ENCODE results near the gene PPP6R1.
"Not testable (repeated sequence)": the region's sequence is repeated elsewhere in the genome, so short reads cannot be mapped to it uniquely, and the experiment has no call there.

DNA sequence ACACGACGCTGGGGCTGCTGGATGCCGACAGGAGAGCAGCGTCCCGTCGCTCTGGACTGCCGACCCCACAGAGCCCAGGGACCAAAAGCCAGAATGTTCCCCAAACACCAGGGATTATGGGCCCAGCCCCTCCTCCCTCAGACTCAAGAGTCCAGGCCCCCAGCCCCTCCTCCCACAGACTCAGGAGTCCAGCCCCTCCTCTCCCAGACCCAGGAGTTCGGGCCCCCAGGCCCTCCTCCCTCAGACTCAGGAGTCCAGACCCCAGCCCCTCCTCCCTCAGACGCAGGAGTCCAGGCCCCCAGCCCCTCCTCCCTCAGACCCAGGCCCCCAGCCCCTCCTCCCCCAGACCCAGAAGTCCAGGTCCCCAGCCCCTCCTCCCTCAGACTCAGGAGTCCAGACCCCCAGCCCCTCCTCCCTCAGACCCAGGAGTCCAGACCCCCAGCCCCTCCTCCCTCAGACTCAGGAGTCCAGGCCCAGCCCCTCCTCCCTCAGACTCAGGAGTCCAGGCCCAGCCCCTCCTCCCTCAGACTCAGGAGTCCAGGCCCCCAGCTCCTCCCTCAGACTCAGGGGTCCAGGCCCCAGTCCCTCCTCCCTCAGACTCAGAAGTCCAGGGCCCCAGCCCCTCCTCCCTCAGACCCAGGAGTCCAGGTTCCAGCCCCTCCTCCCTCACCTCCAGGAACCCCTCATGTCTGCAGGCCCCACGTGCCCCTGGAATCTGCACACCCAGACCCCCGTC, 34.0 kb downstream of the PPP6R1 start:
- TF ChIP-seq, protein P1, sequence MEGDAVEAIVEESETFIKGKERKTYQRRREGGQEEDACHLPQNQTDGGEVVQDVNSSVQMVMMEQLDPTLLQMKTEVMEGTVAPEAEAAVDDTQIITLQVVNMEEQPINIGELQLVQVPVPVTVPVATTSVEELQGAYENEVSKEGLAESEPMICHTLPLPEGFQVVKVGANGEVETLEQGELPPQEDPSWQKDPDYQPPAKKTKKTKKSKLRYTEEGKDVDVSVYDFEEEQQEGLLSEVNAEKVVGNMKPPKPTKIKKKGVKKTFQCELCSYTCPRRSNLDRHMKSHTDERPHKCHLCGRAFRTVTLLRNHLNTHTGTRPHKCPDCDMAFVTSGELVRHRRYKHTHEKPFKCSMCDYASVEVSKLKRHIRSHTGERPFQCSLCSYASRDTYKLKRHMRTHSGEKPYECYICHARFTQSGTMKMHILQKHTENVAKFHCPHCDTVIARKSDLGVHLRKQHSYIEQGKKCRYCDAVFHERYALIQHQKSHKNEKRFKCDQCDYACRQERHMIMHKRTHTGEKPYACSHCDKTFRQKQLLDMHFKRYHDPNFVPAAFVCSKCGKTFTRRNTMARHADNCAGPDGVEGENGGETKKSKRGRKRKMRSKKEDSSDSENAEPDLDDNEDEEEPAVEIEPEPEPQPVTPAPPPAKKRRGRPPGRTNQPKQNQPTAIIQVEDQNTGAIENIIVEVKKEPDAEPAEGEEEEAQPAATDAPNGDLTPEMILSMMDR (conservative IDR thresholded peaks at IDR 0.05 in 1 of 2, IDR thresholded peaks at IDR 0.05 in 1 of 2; ENCODE audit: low read depth in 1 of 2, low read length in 2 of 2): not testable (repeated sequence)
- not testable (repeated sequence) for TF ChIP-seq EZH2 (IDR thresholded peaks at IDR 0.05; ENCODE audit: low read length, missing control alignments)

Measured in fibroblast of lung (primary cell).